ENCODE measurements around the gene USP11. TPM values are rescaled to one million over a fixed set of nuclear protein-coding genes. Genes with fewer than 3 reads are reported as not detected.

The USP11 gene
- total RNA-seq, 1 donor from 2014 or later, result 176 TPM

Small RNA genes within 50 kb of the gene (small RNA-seq; reads per million reads assigned to genes)
- not detected for gene RN7SL785P (ENCODE audit: low replicate concordance)

Other genes starting within 250 kb of the USP11 start
- 4.9 TPM for gene RGN, start 154.6 kb upstream of the USP11 start, total RNA-seq
- gene NDUFB11, start 88.3 kb upstream of the USP11 start, total RNA-seq, result 46.0 TPM
- gene RBM10, start 87.8 kb upstream of the USP11 start, total RNA-seq, result 31.7 TPM
- 149 TPM for gene UBA1, start 39.2 kb upstream of the USP11 start, total RNA-seq
- gene CDK16, start 14.3 kb upstream of the USP11 start, total RNA-seq, result 65.6 TPM
- 3.7 TPM for gene ZNF157, start 137.6 kb downstream of the USP11 start, total RNA-seq

All from temporal lobe (tissue), 2 donors.